Epidermal melanocyte (primary cell): ENCODE data around the gene SNORC.
"Not testable (repeated sequence)": the region's sequence is repeated elsewhere in the genome, so short reads cannot be mapped to it uniquely, and the experiment has no call there.

Experiments used
- DNase-seq: peaks from one replicate; pipeline ENCODE4 v3.0.0; 2011; ENCODE audit warnings: low spot score; ENCODE audit not compliant: insufficient read length

The SNORC gene

DNA sequence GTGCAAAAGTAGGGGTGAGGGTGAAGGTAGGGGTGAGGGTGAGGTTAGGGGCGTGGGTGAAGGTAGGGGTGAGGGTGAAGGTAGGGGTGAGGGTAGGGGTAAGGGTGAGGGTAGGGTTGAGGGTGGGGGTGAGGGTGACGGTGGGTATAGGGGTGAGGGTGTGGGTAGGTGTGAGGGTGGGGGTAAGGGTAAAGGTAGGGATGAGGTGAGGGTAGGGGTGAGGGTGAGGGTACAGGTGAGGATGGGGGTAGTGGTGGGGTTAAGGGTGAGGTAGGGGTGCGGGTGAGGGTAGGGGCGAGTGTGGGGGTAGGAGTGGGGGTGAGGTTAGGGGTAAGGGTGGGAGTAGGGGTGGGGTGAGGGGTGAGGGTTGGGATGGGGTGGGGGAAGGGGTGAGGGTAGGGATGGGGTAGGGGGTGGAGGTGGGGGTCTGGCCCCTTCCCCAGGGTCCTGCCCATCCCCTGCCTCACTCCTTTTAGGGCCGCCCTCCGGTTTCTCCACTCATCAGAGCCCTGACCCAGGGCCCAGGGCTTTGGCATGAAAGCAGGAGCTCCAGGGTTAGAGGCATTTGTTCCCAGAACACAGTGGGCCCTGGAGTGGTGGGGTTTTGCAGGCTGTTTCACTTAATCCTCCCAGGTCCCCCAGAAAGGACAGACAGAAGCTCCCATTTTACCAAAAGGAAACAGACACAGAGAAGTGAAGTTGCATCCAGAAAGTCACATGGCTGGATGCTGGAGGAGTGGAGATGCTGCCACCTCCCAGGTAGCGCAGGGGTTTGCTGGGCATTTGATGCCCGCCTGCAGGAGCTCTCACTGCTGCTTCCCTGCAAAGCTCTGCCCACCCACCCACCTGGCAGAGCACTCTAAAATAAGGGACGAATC is 26.9 kb downstream of the SNORC start:
- no peak for DNase-seq

- peak; percentile 5 for DNase-seq
These were observed 27.7 kb downstream of the SNORC start for GRCh38 chr2:232897598-232898408.

DNA sequence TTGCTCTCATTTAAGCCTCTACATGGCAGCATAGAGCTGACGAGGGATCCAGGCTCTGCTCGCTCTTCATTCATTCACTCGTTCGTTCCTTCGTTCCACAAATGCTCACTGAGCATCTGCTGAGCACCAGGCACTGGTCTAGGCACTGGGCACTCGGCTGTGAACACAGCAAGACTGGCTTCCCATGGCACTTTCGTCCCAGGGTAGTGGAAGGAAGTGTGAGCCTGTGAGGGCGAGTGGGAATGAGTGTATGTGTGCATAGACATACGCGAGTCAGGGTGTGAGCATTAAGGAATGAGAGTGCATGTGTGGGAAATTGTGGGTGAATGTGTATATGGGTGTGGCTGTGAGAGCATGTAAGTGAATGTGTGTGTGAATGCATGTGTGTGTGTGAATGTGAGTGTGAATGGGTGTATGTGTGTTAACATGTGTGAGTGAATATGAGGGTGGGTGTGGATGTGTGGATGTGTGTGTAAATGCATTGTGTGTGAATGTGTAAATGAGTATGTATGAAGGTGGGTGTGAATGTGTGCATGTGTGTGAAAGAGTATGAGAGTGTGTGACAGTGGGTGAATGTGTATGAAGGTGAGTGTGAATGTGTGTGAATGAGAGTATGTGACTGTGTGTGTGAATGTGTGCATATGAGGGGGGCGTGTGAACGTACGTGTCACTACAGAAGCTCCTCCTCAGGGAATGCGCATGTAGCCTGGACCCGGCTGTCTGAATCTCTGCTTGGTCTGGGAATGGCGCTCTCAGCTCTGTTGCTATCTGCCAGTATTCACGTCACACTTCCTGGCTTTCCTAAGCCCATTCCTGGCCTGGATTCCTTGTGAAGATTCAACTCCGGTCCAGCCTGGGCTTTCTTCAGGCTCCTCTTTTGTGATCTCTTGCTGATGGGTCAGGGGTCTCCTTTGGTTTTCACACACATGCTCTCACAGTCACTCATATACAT is 28.8 kb downstream of the SNORC start:
- peak; percentile 9 for DNase-seq

- DNase-seq, result peak; percentile 16
These were observed 31.0 kb downstream of the SNORC start for GRCh38 chr2:232900811-232901735.

- peak; percentile 71 for DNase-seq
These were observed 31.9 kb downstream of the SNORC start for GRCh38 chr2:232901736-232902578.

DNA sequence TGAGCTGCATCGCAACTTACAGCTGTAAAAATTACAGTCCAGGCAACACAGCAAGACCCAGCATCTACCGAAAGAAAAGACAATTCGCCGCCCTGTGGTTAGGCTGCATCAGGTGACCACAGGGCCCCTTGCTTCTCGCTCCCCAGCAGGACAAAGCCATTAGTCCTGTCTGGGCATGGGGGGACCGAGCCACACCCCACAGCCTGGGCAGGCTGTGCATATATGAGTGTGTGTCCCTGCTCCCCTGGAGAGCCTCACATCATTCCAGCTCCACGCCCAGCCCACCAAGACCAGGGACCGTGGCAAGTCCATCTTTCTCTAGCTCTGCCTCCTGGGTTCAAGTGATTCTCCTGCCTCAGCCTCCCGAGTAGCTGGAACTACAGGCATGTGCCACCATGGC is 33.9 kb downstream of the SNORC start:
- DNase-seq, result peak; percentile 11

- not testable (repeated sequence) for DNase-seq
These were observed 37.0 kb downstream of the SNORC start for GRCh38 chr2:232906867-232907717.

- not testable (repeated sequence) for DNase-seq
These were observed 37.6 kb downstream of the SNORC start for GRCh38 chr2:232907718-232908085.

DNA sequence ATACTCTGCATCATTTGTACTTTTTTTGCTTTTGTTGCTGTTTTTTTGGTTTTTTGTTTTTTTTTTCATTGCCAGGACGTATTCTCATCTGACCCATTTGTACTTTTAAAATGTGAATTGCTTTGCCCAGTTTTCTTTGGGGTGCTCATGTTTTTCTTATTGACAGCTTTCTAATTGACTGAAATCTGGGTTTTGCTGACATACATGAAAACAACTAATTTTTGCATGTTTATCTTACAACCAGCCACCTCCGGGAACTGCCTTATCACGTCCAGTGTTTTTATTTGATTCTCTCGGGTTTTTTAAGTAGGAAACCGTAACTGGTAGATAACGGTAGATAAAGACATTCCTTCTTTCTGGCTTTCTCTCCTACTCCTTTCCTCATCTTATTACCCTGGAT is 38.6 kb downstream of the SNORC start:
- no peak for DNase-seq

GRCh38 chr2:232910376-232910775 is 40.3 kb downstream of the SNORC start:
- no peak for DNase-seq

- DNase-seq, result no peak
These were observed 41.7 kb downstream of the SNORC start for GRCh38 chr2:232911712-232912277.

DNA sequence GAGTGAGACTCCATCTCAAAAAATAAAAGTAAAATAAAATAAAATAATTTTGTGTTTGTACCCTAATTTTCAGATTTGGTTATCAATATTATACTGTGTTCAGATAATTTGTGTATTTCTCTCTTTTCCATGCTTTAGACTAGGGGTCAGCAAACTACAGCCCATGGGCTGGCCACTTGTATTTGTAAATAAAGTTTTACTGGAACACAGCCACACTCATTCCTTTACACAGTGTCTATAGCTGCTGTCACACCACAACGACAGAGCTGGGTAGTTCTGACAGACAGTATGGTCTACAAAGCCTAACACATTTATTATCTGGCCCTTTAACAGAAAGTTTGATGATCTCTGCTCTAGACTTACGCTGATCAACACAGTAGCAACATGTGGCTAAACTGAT is 43.8 kb downstream of the SNORC start:
- DNase-seq, result no peak

- DNase-seq, result no peak
These were observed 49.1 kb downstream of the SNORC start for GRCh38 chr2:232919141-232919540.

- DNase-seq, result no peak
These were observed 50.0 kb downstream of the SNORC start for GRCh38 chr2:232920055-232920454.

- DNase-seq, result no peak
These were observed 50.7 kb downstream of the SNORC start for GRCh38 chr2:232920760-232921159.

DNA sequence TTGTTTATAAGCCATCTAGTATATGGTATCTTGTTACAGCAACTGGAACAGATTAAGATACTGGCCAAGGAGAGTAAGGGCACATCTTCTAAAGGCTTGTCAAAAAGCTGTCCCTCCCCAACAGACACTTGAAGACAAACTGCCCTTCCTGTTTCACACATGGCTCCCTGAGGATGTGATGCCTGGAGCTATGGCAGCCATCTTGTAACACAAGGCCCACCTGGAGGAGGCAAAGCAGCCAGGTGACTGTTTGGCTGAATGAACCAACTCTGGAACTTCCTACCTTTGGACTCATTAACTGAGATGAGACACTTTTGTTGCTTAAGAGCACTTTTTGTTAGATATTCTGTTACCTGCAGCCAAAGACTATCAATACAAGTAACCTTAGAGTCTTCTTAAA is 54.4 kb downstream of the SNORC start:
- DNase-seq, result no peak

- no peak for DNase-seq
These were observed 55.2 kb downstream of the SNORC start for GRCh38 chr2:232925153-232925820.

DNA sequence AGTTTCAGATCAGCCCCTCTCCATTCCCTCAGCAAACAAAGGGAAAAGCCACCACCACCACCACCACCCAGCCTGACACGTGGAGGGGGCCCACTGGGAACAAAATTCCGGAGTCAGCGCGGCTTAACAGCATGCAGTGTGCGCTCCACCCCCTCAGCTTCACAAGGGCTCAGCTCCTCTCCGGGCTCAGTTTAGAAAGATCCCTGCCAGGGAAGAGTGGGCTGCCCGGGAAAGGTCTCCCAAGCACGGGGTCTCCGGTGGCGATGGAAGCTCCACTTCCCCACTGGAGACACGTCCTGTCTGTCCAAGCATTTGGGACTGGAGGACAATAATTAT is 55.7 kb downstream of the SNORC start:
- no peak for DNase-seq
